Activated T-cell treated with anti-CD3 and anti-CD28 coated beads, Interleukin-2, amount 50 U/mL, for 48 hours (primary cell): ENCODE measurements around the gene IGLL5.

Source experiments
- DNase-seq, 2 experiments: peaks; one replicate each; pipeline ENCODE4 v3.0.0-alpha.2; 2020

IGLL5 gene

GRCh38 chr22:22887621-22888503, at the start of gene IGLL5:
Gene IGLL5 (plus strand): TSS chr22:22887816. CDS start chr22:22888054, 238 bp downstream.
- peak; percentile 1 to 5 for DNase-seq

DNA sequence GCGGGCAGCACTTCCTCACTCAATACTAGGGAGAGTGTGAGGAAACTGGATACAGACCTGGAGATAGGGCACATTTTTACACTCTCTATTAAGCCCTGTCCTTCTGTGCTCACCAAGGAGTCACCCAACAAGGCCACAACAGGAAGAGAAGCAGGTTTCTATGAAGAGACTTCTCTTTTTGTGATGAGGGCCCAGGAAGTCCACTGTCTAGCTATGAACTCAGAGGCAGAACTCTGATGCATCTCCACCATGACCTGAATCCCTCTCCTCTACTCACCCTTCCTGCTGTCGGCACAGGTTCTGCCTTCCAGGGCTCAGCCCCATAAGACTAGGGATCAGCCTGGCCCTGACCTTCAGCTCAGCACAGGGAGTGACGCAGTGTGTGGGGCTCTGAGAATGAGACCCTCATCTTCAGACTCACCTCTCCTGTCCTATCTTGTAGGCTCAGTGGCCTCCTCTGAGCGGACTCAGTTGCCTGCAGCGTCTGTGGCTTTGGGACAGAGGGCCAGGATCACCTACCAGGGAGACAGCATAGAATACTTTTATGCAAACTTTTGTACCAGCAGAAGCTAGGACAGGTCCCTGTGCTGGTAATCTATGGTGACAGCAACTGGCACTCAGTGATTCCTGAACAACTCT, 49.3 kb upstream of the IGLL5 start:
- no peak for DNase-seq

DNA sequence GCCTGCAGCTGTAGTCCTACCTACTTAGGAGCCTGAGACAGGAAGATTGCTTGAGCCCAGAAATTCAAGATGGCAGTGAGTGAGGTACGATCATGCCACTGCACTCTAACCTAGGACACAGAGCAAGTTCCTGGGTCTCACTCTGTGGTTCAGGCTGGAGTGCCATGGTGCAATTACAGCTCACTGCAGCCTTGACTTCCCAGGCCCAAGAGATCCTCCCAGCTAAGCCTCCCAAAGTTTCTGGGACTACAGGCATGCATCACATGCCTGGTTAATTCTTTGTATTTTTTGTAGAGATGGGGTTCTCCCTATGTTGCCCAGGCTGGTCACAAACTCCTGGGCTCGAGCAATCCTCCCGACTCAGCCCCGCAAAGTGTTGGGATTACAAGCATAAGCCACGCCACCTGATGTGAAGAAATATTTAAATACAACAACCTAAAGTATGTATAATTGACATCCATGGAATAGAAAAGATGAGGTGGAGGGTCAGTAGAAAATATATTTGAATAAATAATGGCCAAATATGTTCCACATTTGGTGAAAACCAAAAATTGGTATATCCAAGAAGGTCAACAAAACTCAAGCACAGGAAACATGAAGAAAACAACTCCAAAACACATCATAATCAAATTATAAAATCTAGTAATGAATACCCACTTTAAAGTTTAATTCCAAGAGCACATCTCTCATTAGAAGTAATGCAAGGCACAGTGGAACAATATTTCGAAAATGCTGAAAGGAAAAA, 47.9 kb upstream of the IGLL5 start:
- DNase-seq = no peak

GRCh38 chr22:22840780-22841179, 46.8 kb upstream of the IGLL5 start:
- DNase-seq = no peak

- DNase-seq = no peak
These were observed 46.0 kb upstream of the IGLL5 start for GRCh38 chr22:22841598-22841997.

DNA sequence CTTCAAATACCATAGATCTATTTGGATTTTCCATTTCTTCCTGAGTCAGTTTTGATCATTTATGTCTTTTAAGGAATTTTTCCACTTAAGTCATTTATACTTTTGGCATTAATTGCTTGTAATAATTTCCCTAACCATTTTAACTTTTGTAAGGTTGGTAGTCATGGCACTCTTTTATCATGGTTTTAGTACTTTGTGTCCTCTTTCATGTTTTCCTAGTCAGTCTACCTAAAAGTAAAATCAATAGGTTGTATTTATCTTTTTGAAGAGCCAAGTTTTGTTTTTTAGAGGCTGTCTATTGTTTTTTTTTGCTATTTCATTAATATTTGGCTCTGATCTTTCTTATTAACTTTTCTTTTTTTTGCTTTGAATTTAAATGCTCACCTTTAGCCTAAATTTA, 45.5 kb upstream of the IGLL5 start:
- DNase-seq = no peak

GRCh38 chr22:22843848-22844247, 43.8 kb upstream of the IGLL5 start:
- DNase-seq = no peak

GRCh38 chr22:22847241-22847640, 40.4 kb upstream of the IGLL5 start:
- no peak for DNase-seq

DNA sequence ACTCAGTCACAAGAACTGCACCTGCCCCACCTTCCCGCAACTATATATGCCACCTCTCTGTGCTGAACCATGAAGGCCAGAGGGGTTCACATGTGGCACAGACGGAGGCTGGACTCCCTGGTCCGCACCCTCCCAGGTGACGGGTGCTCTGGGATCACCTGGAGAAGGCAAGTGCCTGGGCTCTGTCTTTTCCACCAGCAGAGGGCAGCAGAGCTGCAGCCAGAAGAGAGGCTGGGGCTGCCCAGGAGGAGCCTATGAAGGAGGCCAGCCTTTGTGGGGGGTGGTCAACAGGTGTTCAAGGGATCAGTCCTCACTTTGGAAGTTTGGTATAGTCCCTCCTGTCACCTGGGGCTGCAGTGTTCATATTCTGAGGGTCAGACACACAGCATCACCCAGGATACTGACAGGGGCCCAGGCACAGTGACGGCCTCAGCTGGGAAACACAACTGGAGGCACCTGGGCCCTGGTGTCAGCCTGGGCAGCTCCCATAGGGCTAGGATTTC, 39.2 kb upstream of the IGLL5 start:
- peak; percentile 77 to 82 for DNase-seq

- DNase-seq = no peak
These were observed 37.7 kb upstream of the IGLL5 start for GRCh38 chr22:22849640-22850610.

DNA sequence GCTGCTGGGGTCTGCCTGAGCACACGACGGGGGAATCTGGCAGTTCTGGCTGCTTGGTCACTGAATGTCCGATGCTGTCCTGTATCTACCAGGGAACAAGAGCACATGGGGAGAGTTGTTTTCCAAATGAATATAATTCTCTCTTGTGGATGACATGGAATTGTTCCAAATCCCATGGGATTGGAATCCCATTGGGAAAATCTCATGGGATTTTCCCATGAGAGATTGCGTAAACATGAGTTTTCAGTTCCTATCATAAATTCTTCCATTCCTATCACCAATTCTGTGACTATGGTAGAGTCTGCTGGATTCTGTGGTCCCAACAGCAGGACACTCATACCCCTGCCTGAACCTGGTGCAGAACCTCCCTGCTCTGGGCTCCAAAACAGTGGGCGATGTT, 35.6 kb upstream of the IGLL5 start:
- no peak for DNase-seq

DNA sequence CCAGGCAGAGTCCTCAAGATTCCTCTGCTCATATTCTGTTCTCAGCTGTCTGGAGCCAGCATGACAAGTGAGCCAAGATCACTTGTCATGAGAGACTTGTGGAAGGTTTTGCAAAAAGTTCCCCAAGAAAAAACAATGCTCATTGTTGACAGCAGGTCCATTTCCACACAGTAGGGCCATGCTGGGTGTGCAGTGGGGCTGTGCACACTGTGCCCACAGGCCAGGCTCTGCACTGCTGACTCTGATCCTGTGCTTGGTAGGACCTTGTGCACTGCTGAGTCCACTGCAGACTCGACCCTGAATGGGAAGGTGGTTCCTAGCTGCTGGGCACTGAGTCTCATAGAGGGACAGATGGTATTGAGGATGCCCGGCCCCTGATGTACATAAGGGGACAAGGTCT, 33.9 kb upstream of the IGLL5 start:
- no peak for DNase-seq

DNA sequence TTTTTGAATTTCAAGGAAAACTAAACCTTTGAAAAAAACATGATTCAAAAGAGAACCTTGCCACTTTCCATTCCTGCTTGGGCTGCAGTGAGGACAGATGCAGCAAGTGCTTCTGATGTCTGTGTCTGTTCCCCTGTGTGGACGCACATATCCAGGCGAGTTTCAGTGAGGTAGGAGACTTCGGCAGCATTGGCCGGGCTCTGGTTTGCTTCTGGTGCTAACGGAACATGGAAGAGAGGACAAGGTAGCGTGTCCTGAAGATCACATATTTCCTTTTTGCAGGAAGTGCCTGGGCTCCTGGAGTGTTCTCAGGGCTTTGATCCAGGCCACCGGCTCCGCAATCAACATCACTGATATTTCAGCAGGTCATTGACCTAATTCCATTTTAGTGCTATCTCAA, 33.1 kb upstream of the IGLL5 start:
- no peak for DNase-seq

DNA sequence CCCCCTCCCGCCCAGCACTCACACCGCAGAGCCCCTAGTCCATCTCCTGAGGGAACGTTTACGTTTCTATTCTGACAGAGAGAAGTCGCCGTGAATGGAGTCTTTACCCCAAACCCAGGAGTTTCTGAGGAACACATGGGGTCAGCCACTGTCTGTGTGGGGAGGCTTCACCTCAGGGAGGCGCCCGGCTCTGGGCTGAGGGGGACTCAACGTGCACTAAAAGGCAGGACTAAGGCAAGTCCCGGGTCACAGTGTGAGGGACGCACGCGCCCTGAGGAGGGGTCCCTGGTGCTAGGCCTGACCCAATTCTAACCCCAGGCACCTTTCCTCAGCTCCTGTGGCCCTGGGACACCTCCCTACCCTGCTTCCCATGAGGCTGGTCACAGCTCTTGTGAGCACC, 32.5 kb upstream of the IGLL5 start:
- no peak for DNase-seq

DNA sequence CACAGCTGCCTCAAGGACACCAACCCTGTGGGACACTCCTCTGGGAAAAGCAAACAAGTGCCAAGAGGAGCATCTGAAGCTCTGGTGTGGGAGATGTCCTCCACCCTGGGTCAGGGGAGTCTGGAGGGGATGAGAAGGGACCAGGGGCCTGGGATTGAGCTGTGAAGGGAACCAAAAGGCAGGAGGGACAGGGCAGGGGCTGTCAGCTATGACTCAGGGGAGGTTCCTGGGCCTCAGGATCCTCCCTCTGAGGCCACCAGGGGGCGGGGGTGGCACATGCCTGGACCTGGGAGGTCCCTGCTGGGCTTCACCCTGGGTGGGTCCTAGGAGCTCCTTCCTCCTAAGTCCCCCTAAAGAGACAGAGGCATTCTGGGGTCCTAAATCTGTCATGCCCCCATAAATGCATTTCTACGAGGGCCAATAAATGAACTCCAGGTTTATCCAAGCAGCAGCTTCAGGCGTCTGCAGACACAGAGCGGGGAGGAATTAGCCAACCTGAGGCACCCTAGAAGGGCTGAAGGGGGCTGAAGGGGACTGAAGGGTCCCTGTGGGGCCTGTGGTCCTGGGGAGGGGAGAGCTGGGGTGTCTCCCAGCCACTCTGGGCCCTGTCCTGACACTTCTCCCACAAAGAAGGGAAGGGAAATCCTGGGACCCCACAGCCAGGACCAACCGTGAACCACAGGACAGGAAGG, 31.9 kb upstream of the IGLL5 start:
- peak; percentile 52 to 61 for DNase-seq

DNA sequence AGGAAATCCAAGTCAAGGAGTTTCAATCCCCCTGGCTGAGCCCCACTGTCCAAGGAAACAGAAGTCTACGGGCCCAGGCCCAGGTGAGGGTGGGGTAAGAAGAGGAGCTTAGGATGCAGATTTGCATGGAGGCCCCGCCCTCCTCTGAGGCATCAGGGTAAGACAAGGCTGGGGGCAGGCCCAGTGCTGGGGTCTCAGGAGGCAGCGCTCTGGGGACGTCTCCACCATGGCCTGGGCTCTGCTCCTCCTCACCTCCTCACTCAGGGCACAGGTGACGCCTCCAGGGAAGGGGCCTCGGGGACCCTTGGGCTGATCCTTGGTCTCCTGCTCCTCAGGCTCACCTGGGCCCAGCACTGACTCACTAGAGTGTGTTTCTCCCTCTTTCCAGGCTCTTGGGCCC, 31.3 kb upstream of the IGLL5 start:
- DNase-seq = no peak

- no peak for DNase-seq
These were observed 30.6 kb upstream of the IGLL5 start for GRCh38 chr22:22856885-22857606.

- DNase-seq = no peak
These were observed 29.7 kb upstream of the IGLL5 start for GRCh38 chr22:22857607-22858558.

- no peak for DNase-seq
These were observed 29.1 kb upstream of the IGLL5 start for GRCh38 chr22:22858559-22858937.

GRCh38 chr22:22863001-22863400, 24.6 kb upstream of the IGLL5 start:
- DNase-seq = no peak
